ENCODE results near the gene CD37.

CD37 gene

GRCh38 chr19:49348305-49349189 lies 13.3 kb downstream of the CD37 start:
- Histone ChIP-seq H3K9me3 (replicated peaks in 1 of 11) (peaks cover 0 to 15% (median 7%) of the 10 kb centered on the region in 11 experiments; a peak in 7 of 22 replicates), H3K27me3 (peaks cover 0 to 20% (median 18%) of the 10 kb centered on the region in 11 experiments; a peak in 13 of 22 replicates), H4K20me1 (no peaks in the 10 kb centered on the region; a peak in 1 of 22 replicates), H3K4me1 (no peaks in the 10 kb centered on the region), H3K27ac (no peak overlapping the region), H3K9ac (no peak overlapping the region), H3K4me3 (no peak overlapping the region), H3K4me2 (no peak overlapping the region), H3K36me3 (no peaks in the 10 kb centered on the region)
- no peak for TF ChIP-seq Cebpa-rat (IDR thresholded peaks at IDR 0.05)

GRCh38 chr19:49349567-49349966 lies 14.4 kb downstream of the CD37 start:
- H3K9ac ChIP-seq = no peak overlapping the region
- no peak overlapping the region for H3K4me3 ChIP-seq
- H3K9me3 ChIP-seq (replicated peaks in 1 of 11) = peaks cover 0 to 15% (median 7%) of the 10 kb centered on the region in 11 experiments; a peak in 7 of 22 replicates
- H3K27ac ChIP-seq = no peak overlapping the region
- no peak overlapping the region for H3K4me2 ChIP-seq
- H3K36me3 ChIP-seq = no peaks in the 10 kb centered on the region
- peaks cover 0 to 7% (median 2%) of the 10 kb centered on the region in 10 experiments; a peak in 8 of 20 replicates for H3K4me1 ChIP-seq
- peaks cover 0 to 14% (median 8%) of the 10 kb centered on the region in 11 experiments; a peak in 10 of 22 replicates for H3K27me3 ChIP-seq
- TF ChIP-seq Cebpa-rat (IDR thresholded peaks at IDR 0.05) = no peak
- H4K20me1 ChIP-seq = no peaks in the 10 kb centered on the region; a peak in 1 of 22 replicates

GRCh38 chr19:49355909-49356353 lies 20.7 kb downstream of the CD37 start:
- no peaks in the 10 kb centered on the region for H3K36me3 ChIP-seq
- H3K27ac ChIP-seq = peak overlapping the region in 3 of 11 experiments; percentile 26 to 41 (median 33); a peak in 3 of 22 replicates
- peaks cover 18 to 62% (median 44%) of the 10 kb centered on the region in 11 experiments for H3K27me3 ChIP-seq
- no peaks in the 10 kb centered on the region for H4K20me1 ChIP-seq
- H3K4me3 ChIP-seq = peak overlapping the region in 2 of 10 experiments; percentile 18 to 23; a peak in 2 of 20 replicates
- H3K4me1 ChIP-seq = peaks cover 13 to 32% (median 26%) of the 10 kb centered on the region in 10 experiments
- H3K9me3 ChIP-seq (replicated peaks in 1 of 11) = no peaks in the 10 kb centered on the region
- peak overlapping the region in 2 of 11 experiments; percentile 39 to 42; a peak in 2 of 22 replicates for H3K9ac ChIP-seq
- peak overlapping the region; percentile 65 to 91 (median 81) for H3K4me2 ChIP-seq
- TF ChIP-seq Cebpa-rat (IDR thresholded peaks at IDR 0.05) = no peak

GRCh38 chr19:49356382-49356781 lies 21.2 kb downstream of the CD37 start:
- peak overlapping the region in 2 of 11 experiments; percentile 33 to 41; a peak in 2 of 22 replicates for H3K27ac ChIP-seq
- H3K9ac ChIP-seq = peak overlapping the region in 1 of 11 experiments; percentile 39; a peak in 1 of 22 replicates
- H3K36me3 ChIP-seq = no peaks in the 10 kb centered on the region
- no peak overlapping the region for H3K4me3 ChIP-seq
- H3K27me3 ChIP-seq = peaks cover 22 to 67% (median 48%) of the 10 kb centered on the region in 11 experiments
- H3K4me2 ChIP-seq = peak overlapping the region in 10 of 11 experiments; percentile 65 to 91 (median 83); a peak in 20 of 22 replicates
- no peaks in the 10 kb centered on the region for H3K9me3 ChIP-seq (replicated peaks in 1 of 11)
- TF ChIP-seq Cebpa-rat (IDR thresholded peaks at IDR 0.05) = no peak
- H3K4me1 ChIP-seq = peaks cover 13 to 32% (median 26%) of the 10 kb centered on the region in 10 experiments
- no peaks in the 10 kb centered on the region for H4K20me1 ChIP-seq

- Histone ChIP-seq H3K4me1 (peaks cover 13 to 32% (median 26%) of the 10 kb centered on the region in 10 experiments), H3K9ac (no peak overlapping the region), H3K4me3 (no peak overlapping the region), H3K27ac (no peak overlapping the region), H4K20me1 (no peaks in the 10 kb centered on the region; a peak in 1 of 22 replicates), H3K4me2 (peak overlapping the region in 3 of 11 experiments; percentile 85 to 91 (median 87); a peak in 1 of 22 replicates), H3K36me3 (no peaks in the 10 kb centered on the region), H3K27me3 (peaks cover 30 to 75% (median 56%) of the 10 kb centered on the region in 11 experiments), H3K9me3 (replicated peaks in 1 of 11) (no peaks in the 10 kb centered on the region)
- TF ChIP-seq Cebpa-rat (IDR thresholded peaks at IDR 0.05) = no peak
Measured at GRCh38 chr19:49357186-49357585, 22.0 kb downstream of the CD37 start.

GRCh38 chr19:49359851-49360820 lies 24.9 kb downstream of the CD37 start:
- no peak overlapping the region for H3K4me3 ChIP-seq
- no peaks in the 10 kb centered on the region; a peak in 1 of 22 replicates for H4K20me1 ChIP-seq
- H3K36me3 ChIP-seq = no peaks in the 10 kb centered on the region
- H3K27me3 ChIP-seq = peaks cover 53 to 94% (median 79%) of the 10 kb centered on the region in 11 experiments
- peaks cover 13 to 21% (median 18%) of the 10 kb centered on the region in 10 experiments for H3K4me1 ChIP-seq
- H3K27ac ChIP-seq = no peak overlapping the region
- no peak for TF ChIP-seq Cebpa-rat (IDR thresholded peaks at IDR 0.05)
- no peak overlapping the region for H3K9ac ChIP-seq
- peaks cover 8 to 12% (median 10%) of the 10 kb centered on the region in 11 experiments; a peak in 20 of 22 replicates for H3K9me3 ChIP-seq (replicated peaks in 1 of 11)
- no peak overlapping the region for H3K4me2 ChIP-seq

GRCh38 chr19:49361438-49362047 lies 26.3 kb downstream of the CD37 start:
- H3K4me2 ChIP-seq = no peak overlapping the region
- H3K36me3 ChIP-seq = no peaks in the 10 kb centered on the region
- no peak overlapping the region for H3K4me3 ChIP-seq
- H3K9me3 ChIP-seq (replicated peaks in 1 of 11) = peaks cover 8 to 12% (median 10%) of the 10 kb centered on the region in 11 experiments; a peak in 20 of 22 replicates
- no peaks in the 10 kb centered on the region; a peak in 1 of 22 replicates for H4K20me1 ChIP-seq
- H3K9ac ChIP-seq = no peak overlapping the region
- H3K27ac ChIP-seq = no peak overlapping the region
- H3K4me1 ChIP-seq = peaks cover 0 to 7% (median 4%) of the 10 kb centered on the region in 10 experiments; a peak in 16 of 20 replicates
- H3K27me3 ChIP-seq = peaks cover 53 to 87% (median 69%) of the 10 kb centered on the region in 11 experiments
- TF ChIP-seq Cebpa-rat (IDR thresholded peaks at IDR 0.05) = no peak

Data from BLaER1 treated with 17β-estradiol and CSF1 and Interleukin-3, amounts not matched to agents 10 nM and 100 nM (cell line).